Astrocyte (in vitro differentiated cells and primary cell): Measurements from ENCODE around the gene PRDX1.

Source experiments
- CTCF ChIP-seq: IDR thresholded peaks from 2 replicates; pipeline ENCODE4 v1.5.1; 2011; ENCODE audit warnings: low read depth, mild to moderate bottlenecking, inconsistent platforms, low read length, moderate library complexity; ENCODE audit not compliant: insufficient read depth
- EZH2 ChIP-seq: IDR thresholded peaks from 2 replicates; pipeline ENCODE4 v1.6.1; 2012; ENCODE audit warnings: mild to moderate bottlenecking, low read length, inconsistent platforms; ENCODE audit not compliant: insufficient read depth

GRCh38 chr1:45518910-45519309 lies 2.8 kb downstream of the PRDX1 start:
- TF ChIP-seq EZH2 (no peak), CTCF (no peak)
